Endodermal cell (in vitro differentiated cells): ENCODE measurements around the gene PRDM1. TPM values are rescaled to one million over a fixed set of nuclear protein-coding genes. Genes with fewer than 3 reads are reported as not detected.

ENCODE experiments used
- DNase-seq: peaks from one replicate; pipeline ENCODE4 v3.0.0-alpha.2; 2017
- H3K27ac ChIP-seq: 2 replicates; pipeline ENCODE4 v1.5.1; 2013; ENCODE audit warnings: mild to moderate bottlenecking, low read depth, low read length, moderate library complexity
- H3K27me3 ChIP-seq: 2 replicates; pipeline ENCODE4 v1.6.1; 2013; ENCODE audit warnings: mild to moderate bottlenecking, low read length, moderate library complexity; ENCODE audit not compliant: insufficient read depth, control insufficient read depth, poor library complexity, severe bottlenecking
- H3K36me3 ChIP-seq: 2 replicates; pipeline ENCODE4 v1.7.0; 2013; ENCODE audit warnings: mild to moderate bottlenecking, low read length, moderate library complexity; ENCODE audit not compliant: control insufficient read depth, insufficient read depth
- H3K4me1 ChIP-seq: one replicate; pipeline ENCODE4 v1.7.0; 2013; ENCODE audit warnings: low read length; ENCODE audit not compliant: control insufficient read depth, insufficient read depth
- H3K4me3 ChIP-seq: 2 replicates; pipeline ENCODE4 v1.5.1; 2013; ENCODE audit warnings: mild to moderate bottlenecking, low read length, moderate library complexity
- H3K9ac ChIP-seq: 2 replicates; pipeline ENCODE4 v1.6.1; 2013; ENCODE audit warnings: mild to moderate bottlenecking, low read length, moderate library complexity; ENCODE audit not compliant: poor library complexity, severe bottlenecking; ENCODE audit errors: extremely low read depth
- H3K9me3 ChIP-seq: 2 replicates; pipeline ENCODE4 v1.6.1; 2013; ENCODE audit warnings: mild to moderate bottlenecking, low read length, moderate library complexity; ENCODE audit not compliant: control insufficient read depth
- H3K27ac Mint-ChIP-seq: 2 replicates; pipeline ENCODE4 v1.8.0; 2020; ENCODE audit warnings: mixed read lengths
- H3K27me3 Mint-ChIP-seq: 2 replicates; pipeline ENCODE4 v1.8.0; 2021; ENCODE audit warnings: mild to moderate bottlenecking, mixed read lengths; ENCODE audit not compliant: insufficient read depth
- H3K36me3 Mint-ChIP-seq: 2 replicates; pipeline ENCODE4 v1.8.0; 2020; ENCODE audit warnings: low read depth, mixed read lengths
- H3K4me1 Mint-ChIP-seq: 2 replicates; pipeline ENCODE4 v1.8.0; 2020; ENCODE audit warnings: mixed read lengths
- H3K4me3 Mint-ChIP-seq: 2 replicates; pipeline ENCODE4 v1.8.0; 2020; ENCODE audit warnings: mild to moderate bottlenecking, moderate library complexity, mixed read lengths
- H3K9me3 Mint-ChIP-seq: 2 replicates; pipeline ENCODE4 v1.8.0; 2020; ENCODE audit warnings: mild to moderate bottlenecking, mixed read lengths
- WGBS, 2 experiments: methylation state at CpG; one replicate each; pipeline versions ENCODE4 v1.1.5 to v1.1.7; 2013; ENCODE audit warnings: missing lambda C conversion rate in 2 of 2, mixed read lengths in 1 of 2; ENCODE audit not compliant: insufficient coverage in 1 of 2, insufficient read length in 1 of 2; 5-methylcytosine and 5-hydroxymethylcytosine counted together
- total RNA-seq, 2 donors: library from RNA; stranded (reverse); fragmentation: NEBNext Ultra II Directional in 1 of 2; extraction: Animal tissue kit (Norgen Biotek cat#: 25700) in 1 of 2; gene quantifications; 2 replicates in 1 of 2; 3 replicates in 1 of 2; pipeline ENCODE4 v1.2.1, GENCODE V29; 2021
- TF ChIP-seq, protein P1 (sequence below): fragments of 200-600 bp; sonication (generic); conservative IDR thresholded peaks from 2 replicates; pipeline ENCODE4 v1.5.0; 2021; ENCODE audit warnings: antibody characterized with exemption, mild to moderate bottlenecking

Gene PRDM1
- total RNA-seq, 2 donors from 2014 or later, result 54.0 to 74.3 TPM

DNA sequence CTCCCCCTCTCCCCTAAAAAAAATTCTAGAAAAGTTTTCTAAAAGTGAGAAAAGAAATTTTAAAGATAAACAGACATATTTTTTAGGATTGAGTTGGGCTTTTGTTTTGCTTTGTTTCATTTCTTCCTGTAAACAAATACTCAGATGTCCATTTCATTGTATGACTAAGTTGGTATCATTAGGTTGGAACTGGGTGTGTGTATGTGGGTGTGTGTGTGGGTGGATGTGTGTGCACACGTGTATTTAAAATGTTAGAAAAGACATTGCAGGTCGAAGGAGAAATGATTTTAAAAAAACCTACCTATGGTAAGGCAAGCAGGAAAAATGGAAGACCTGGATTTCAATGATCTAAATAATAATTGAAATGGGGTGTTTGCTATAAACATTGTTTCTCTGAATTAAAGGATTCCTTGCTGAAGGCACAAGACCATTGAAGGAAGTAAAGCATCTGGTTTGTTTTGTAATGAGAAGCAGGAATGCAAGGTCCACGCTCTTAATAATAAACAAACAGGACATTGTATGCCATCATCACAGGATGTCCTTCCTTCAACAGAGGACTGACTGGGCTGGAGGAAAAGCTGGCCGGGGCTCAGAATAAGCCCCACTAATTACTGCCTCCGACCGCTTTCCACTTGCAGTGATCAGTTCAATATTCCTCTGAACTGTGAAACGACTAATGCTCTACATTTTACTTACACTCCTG, 996 bp upstream of the PRDM1 start:
- no peak overlapping the region for H3K27ac ChIP-seq
- peak overlapping the region; percentile 70 for H3K9ac ChIP-seq
- peaks cover 34% of the 10 kb centered on the region for H3K36me3 Mint-ChIP-seq
- DNase-seq, result no peak
- peaks cover 3% of the 10 kb centered on the region for H3K27me3 Mint-ChIP-seq
- peak overlapping the region; percentile 89 for H3K4me3 ChIP-seq
- H3K4me3 Mint-ChIP-seq, result peak overlapping the region; percentile 88
- H3K9me3 ChIP-seq, result no peaks in the 10 kb centered on the region
- H3K4me1 Mint-ChIP-seq, result peaks cover 77% of the 10 kb centered on the region
- no peaks in the 10 kb centered on the region for H3K27me3 ChIP-seq
- WGBS, 2 experiments, result 0 to 33% methylated on average over 1 to 7 of the region's 7 CpGs
- H3K27ac Mint-ChIP-seq, result peak overlapping the region; percentile 93
- peaks cover 29% of the 10 kb centered on the region for H3K4me1 ChIP-seq
- H3K36me3 ChIP-seq, result peaks cover 44% of the 10 kb centered on the region
- TF ChIP-seq, protein P1, sequence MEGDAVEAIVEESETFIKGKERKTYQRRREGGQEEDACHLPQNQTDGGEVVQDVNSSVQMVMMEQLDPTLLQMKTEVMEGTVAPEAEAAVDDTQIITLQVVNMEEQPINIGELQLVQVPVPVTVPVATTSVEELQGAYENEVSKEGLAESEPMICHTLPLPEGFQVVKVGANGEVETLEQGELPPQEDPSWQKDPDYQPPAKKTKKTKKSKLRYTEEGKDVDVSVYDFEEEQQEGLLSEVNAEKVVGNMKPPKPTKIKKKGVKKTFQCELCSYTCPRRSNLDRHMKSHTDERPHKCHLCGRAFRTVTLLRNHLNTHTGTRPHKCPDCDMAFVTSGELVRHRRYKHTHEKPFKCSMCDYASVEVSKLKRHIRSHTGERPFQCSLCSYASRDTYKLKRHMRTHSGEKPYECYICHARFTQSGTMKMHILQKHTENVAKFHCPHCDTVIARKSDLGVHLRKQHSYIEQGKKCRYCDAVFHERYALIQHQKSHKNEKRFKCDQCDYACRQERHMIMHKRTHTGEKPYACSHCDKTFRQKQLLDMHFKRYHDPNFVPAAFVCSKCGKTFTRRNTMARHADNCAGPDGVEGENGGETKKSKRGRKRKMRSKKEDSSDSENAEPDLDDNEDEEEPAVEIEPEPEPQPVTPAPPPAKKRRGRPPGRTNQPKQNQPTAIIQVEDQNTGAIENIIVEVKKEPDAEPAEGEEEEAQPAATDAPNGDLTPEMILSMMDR, result no peak
- no peaks in the 10 kb centered on the region for H3K9me3 Mint-ChIP-seq

DNA sequence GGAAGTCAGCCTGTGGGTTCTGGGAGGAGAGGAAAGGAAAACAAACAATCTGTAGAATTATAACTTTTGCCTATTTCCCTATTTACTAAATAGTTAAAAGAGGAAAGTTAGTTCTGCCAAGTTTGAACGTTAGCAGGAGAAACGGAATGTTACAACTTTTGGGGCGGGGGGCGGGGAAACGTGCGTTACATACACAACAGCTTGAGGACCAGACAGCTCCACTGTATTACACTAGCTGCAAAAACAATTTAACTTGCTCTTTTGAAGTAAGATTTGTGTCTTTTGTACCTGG, 498 bp upstream of the PRDM1 start:
- peaks cover 32% of the 10 kb centered on the region for H3K4me1 ChIP-seq
- H3K9me3 ChIP-seq, result no peaks in the 10 kb centered on the region
- TF ChIP-seq, protein P1, result no peak
- peaks cover 77% of the 10 kb centered on the region for H3K4me1 Mint-ChIP-seq
- whole genome bisulfite sequencing, 2 experiments, result 10 to 20% methylated on average over 1 to 6 of the region's 6 CpGs
- H3K27me3 ChIP-seq, result no peaks in the 10 kb centered on the region
- peaks cover 49% of the 10 kb centered on the region for H3K36me3 ChIP-seq
- no peak overlapping the region for H3K27ac ChIP-seq
- no peak for DNase-seq
- H3K27ac Mint-ChIP-seq, result peak overlapping the region; percentile 93
- H3K9me3 Mint-ChIP-seq, result no peaks in the 10 kb centered on the region
- H3K36me3 Mint-ChIP-seq, result peaks cover 39% of the 10 kb centered on the region
- peaks cover 3% of the 10 kb centered on the region for H3K27me3 Mint-ChIP-seq
- peak overlapping the region; percentile 89 for H3K4me3 ChIP-seq
- H3K4me3 Mint-ChIP-seq, result peak overlapping the region; percentile 88
- peak overlapping the region; percentile 70 for H3K9ac ChIP-seq

DNA sequence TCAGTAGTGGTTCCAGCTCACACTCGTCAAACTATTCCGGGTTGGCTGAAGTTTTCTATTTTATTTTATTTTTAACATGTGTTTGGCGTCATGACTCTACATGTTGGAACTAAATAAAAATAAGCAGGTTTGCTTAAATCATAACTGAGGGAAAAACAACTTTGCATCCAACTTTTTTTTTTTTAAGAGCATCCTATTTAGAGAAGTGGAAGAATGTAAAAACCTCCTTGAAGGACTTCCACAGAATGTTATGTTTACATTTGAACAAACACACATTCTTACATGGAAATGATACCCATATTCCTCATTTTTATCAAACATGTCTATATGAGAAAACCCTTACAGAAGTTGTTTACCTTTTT, 659 bp downstream of the PRDM1 start:
- Histone ChIP-seq H3K4me3 (peak overlapping the region; percentile 89), H3K9ac (peak overlapping the region; percentile 70), H3K27me3 (no peaks in the 10 kb centered on the region), H3K9me3 (no peaks in the 10 kb centered on the region), H3K4me1 (peaks cover 25% of the 10 kb centered on the region), H3K27ac (no peak overlapping the region), H3K36me3 (peaks cover 55% of the 10 kb centered on the region)
- no peak overlapping the region for H3K27ac Mint-ChIP-seq
- no peak for DNase-seq
- peaks cover 74% of the 10 kb centered on the region for H3K4me1 Mint-ChIP-seq
- TF ChIP-seq, protein P1, result no peak
- H3K27me3 Mint-ChIP-seq, result peaks cover 3% of the 10 kb centered on the region
- H3K4me3 Mint-ChIP-seq, result peak overlapping the region; percentile 88
- WGBS, 2 experiments, result 22 to 57% methylated on average over 1 to 3 of the region's 3 CpGs
- H3K9me3 Mint-ChIP-seq, result no peaks in the 10 kb centered on the region
- peaks cover 46% of the 10 kb centered on the region for H3K36me3 Mint-ChIP-seq
